Frontal cortex (tissue), 4 donors: ENCODE measurements around the gene HOXA7. TPM values are rescaled to one million over a fixed set of nuclear protein-coding genes. Genes with fewer than 3 reads are reported as not detected.

Experiments
- DNase-seq, 2 donors: peaks; one replicate each; pipeline ENCODE4 v3.0.0; 2012; ENCODE audit warnings: low spot score in 2 of 2
- FAIRE-seq: peaks from 2 replicates; lab custom pipeline; 2012; peaks lifted over from hg19 to GRCh38; lab: Jason Lieb, UNC
- total RNA-seq: library from RNA; depleted of rRNA; stranded (reverse); fragments of >200 nt; gene quantifications from one replicate; pipeline ENCODE4 v1.2.3, GENCODE V29; 2014
- donor health status: control.
- donor health status: control.
- donor health status: control.

The HOXA7 gene
- total RNA-seq, 1 donor from 2014 or later: not detected

DNA sequence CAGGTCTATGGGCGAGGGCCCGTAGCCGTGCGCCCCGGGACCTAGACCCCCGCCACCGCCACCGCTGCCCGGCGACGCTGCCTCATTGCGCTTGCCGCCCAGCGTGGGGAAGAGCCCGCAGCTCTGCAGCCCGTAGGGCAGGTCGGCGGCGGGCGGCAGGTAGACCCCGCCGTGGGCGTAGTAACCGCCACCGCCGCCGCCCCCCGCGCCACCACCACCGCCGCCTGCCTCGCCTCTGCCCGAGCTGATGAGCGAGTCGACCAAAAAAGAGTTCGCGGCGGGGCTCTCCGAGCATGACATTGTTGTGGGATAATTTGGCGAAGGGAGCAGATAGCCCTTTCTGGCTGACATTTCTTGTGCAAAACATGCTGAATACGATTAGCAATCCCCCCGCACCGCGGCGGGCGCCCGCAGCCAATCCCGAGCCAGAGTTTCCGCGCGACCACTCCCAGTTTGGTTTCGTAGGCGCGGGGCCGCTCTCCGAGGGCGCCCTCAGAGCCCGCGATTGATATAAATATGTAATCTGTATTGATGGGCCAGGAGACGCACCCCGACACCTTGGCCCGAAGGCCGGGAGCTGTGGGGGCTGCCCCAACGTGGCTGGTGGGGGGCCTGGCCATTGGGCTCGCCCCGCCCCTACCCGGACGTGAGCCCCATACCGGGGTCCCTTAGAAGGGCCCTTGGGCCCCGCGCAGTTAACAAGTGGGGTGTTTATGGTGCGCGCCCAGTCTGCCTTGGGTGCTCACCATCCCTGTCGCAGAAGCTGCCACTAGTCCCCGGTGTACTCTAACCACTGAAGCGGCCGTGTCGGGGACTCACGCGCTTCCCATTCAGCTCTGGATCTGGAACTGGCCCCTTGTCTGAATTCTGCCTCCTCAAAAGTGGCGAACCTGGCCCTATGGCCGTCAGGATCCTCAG is 17.7 kb upstream of the HOXA7 start, which contains the start of gene HOXA10:
Gene HOXA10 (minus strand): TSS at position 365 of the 918 bp plus-strand sequence. CDS start 14 bp downstream, at position 351.
- DNase-seq (no peak), FAIRE-seq (no peak)

DNA sequence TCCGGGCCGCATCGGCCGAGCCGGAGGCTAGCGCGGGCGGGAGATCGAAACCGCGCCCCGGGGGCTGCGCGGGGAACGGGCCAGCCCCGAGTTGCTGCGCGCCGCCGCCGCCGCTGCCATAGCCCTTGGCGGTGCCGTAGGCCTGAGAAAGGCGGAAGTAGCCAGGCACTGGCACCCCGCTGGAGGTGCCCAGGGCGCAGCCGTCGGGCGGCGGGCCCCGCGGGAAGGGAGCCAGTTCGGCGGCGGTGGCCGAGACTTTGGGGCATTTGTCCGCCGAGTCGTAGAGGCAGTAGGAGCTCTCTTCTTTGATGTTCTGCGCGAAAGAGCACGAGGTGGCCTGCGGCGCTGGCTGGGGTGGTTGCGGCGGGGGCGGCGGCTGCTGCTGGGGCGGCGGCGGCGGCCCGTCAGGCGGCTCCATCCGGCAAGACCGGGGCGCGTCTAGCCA is 17.1 kb upstream of the HOXA7 start:
- no peak for DNase-seq
- no peak for FAIRE-seq

GRCh38 chr7:27172823-27173510 is 16.5 kb upstream of the HOXA7 start:
- DNase-seq: no peak
- no peak for FAIRE-seq

DNA sequence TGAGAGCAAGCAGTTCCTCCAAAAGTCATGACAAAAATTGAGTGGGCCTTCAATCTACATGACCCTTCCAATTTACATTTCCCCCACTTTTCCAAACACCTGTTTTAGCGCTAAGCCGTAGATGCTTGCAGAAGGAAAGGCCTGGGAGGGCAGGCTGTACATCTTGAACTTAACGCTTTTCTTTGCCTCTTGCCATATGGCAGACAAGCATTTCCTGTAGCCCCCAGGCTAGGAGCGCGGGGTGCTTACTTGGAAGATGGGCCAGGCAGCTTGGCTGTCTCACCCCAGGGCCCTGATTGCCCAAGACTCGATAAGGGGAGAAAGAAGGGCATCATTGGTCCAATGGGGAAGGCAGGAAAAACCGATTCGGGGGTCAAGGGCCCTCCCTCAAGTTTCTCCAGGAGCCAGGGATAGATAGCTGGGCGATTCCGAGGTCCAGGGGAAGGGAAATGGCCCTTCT is 15.9 kb upstream of the HOXA7 start:
- no peak for FAIRE-seq

GRCh38 chr7:27171637-27172314 is 15.3 kb upstream of the HOXA7 start:
- FAIRE-seq (no peak), DNase-seq (no peak)

More for the DNA sequence above, 15.9 kb upstream of the HOXA7 start:
- no peak for DNase-seq

GRCh38 chr7:27171325-27171636 is 14.8 kb upstream of the HOXA7 start:
- no peak for DNase-seq
- FAIRE-seq: no peak

GRCh38 chr7:27170426-27171324 is 14.2 kb upstream of the HOXA7 start:
- FAIRE-seq: no peak

GRCh38 chr7:27169658-27170425 is 13.4 kb upstream of the HOXA7 start:
- DNase-seq (no peak), FAIRE-seq (no peak)

More at GRCh38 chr7:27170426-27171324, 14.2 kb upstream of the HOXA7 start:
- no peak for DNase-seq

GRCh38 chr7:27168265-27168947 is 11.9 kb upstream of the HOXA7 start:
- no peak for FAIRE-seq

DNA sequence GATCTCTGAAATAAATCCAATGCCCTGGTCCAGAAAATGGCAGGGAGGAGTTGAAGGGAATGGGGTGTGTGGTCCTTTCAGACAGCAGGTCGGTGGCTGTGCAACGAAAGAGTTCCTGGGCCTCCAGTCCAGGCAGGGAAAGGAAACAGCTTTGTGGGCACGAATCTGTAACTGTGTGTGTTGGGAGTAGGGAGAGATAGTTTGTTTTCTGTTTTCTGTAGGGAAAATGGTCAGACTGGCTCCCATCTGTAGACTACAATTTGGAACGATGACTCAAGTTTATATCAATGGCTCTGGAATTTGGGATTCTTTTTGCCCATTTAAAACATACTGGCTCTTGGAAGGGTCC is 11.4 kb upstream of the HOXA7 start:
- DNase-seq (no peak), FAIRE-seq (no peak)

More at GRCh38 chr7:27168265-27168947, 11.9 kb upstream of the HOXA7 start:
- DNase-seq: no peak

DNA sequence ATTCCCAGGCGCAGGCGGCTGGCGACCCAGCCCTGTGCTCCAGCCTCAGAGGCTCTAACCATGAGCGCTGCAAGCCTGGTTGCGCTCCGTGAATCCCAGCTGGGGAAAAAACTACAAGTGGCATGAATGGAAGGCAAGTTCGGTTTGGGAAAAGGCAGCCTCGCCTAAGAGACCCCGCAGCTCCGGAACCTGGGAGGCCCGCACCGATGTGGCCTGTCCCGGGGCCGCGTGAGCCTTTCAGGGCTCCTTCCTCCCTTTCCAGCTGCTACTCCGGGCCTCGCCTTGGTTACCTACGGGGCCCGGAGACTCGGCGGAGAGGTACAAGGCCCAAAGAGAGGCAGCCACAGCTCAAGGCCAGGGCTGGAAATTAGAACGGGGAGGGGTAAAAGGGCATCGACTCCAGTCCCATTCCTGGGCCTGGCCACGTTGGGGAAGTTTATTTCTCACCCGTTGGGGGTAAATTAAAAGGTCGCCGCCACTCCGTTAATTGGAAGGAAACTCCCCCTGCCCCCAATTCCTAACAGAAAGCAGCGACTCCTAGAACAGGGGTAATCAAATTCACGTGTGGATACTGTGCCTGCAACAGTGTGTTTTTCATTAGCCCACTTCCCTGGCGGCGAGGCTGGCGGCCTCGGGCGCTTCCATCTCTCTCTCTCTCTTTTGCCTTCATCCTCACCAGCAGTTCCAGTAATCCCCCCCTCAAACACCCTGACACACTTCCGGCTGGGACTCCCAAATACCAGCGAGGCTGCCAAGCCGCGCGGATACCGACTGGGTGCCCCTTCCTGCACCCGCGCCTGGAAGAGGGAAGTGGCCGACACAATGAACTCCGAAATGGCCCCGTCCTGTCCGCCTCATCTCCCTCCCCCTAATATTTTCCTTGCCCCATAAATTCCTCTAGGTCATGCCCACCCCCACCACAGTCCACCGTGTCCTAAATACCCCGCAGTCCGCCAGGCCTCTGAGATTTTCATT is 10.3 kb upstream of the HOXA7 start:
- DNase-seq (no peak), FAIRE-seq (no peak)

- no peak for DNase-seq
- no peak for FAIRE-seq
These were observed 9.6 kb upstream of the HOXA7 start for GRCh38 chr7:27165996-27166530.

DNA sequence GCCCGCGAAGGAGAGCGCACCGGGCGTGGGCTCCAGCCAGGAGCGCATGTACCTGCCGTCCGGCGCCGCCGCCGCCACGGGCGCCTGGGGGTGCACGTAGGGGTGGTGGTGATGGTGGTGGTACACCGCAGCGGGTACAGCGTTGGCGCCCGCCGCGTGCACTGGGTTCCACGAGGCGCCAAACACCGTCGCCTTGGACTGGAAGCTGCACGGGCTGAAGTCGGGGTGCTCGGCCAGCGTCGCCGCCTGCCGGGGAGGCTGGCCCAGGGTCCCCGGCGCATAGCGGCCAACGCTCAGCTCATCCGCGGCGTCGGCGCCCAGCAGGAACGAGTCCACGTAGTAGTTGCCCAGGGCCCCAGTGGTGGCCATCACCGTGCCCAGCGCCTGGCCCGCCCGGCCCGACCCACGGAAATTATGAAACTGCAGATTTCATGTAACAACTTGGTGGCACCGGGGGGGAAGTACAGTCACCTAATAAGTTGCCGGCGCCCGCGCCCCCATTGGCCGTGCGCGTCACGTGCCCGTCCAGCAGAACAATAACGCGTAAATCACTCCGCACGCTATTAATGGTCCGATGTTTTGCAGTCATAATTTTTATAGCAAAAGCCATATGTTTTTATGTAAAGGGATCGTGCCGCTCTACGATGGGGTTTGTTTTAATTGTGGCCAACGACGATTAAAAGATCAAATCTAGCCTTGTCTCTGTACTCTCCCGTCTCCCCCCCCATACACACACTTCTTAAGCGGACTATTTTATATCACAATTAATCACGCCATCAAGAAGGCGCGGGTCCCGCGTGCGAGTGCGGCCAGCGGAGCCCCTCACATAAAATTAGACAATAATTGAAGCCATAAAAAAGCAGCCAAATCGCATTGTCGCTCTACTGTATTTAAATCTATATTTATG is 8.9 kb upstream of the HOXA7 start, which contains the start of gene HOXA9:
Gene HOXA9 (minus strand): TSS at position 449 of the 907 bp plus-strand sequence. CDS start 80 bp downstream, at position 369.
- FAIRE-seq (no peak), DNase-seq (no peak)

GRCh38 chr7:27164367-27165088 is 8.1 kb upstream of the HOXA7 start:
- DNase-seq: no peak
- no peak for FAIRE-seq

- DNase-seq: no peak
- FAIRE-seq: no peak
These were observed 7.5 kb upstream of the HOXA7 start for GRCh38 chr7:27164045-27164366.
